HG02938 (cell line): ENCODE results near the gene STAT6.

Source experiments
- ATAC-seq: cut with Tn5 transposase; IDR thresholded peaks from one replicate; pipeline ENCODE4 v1.9.1; 2021; ENCODE audit warnings: mild to moderate bottlenecking, moderate library complexity; ENCODE audit not compliant: unreplicated experiment

STAT6 gene

DNA sequence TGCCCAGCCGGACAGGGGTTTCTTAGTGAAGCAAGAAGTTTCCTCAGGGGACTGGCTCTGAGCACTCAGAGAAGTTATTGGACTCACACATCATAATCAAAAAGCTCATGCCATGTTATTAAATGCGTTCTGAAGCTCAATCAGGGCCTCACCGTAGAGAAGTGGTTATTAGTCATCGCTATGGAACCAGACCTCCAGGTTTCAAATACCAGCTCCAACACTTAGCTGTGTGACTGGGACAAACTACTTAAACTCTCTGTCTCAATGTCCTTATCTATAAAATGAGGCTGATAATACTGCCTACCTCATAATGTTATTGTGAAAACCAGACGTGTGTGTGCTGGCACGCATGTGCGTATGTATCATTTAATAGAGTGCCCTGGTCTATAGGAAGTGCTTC, 7.3 kb downstream of the STAT6 start:
- ATAC-seq, result no peak

DNA sequence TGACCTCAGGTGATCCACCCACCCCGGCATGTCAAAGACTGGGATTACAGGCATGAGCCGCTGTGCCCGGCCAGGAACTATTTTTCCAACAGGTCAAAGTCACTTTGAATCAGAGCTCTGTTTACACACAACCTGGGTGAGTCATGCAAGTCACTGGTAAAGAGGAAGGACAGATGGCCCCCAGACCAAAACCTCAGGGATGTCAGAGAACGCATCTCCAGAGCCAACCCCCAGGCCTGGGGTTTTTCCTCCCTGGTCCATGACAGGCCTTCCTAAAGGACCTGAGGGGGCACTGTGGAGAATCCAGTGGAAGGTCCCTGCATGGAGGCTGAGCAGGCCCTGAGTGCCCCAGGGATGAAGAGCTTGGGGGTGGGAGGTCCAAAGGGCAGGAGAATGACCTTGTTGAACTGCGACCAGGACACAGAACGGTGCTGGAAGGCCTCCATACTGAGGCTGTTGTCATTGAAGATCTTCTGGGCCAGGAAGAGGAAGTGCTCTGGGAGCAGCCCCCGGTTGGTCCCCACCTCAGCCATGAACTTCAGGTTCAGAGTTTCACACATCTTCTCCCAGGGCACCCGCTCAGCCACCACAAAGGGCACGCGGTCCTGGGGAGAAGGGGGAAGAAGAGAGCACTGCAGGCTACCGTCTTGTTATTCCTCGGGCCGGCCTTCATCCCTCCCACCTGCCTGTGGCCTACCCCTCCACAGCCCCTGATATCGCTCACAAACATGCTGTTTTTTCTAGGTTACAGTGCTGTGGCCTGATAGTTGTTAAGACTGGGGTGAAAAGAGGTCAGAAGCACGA, 9.1 kb downstream of the STAT6 start:
- ATAC-seq, result no peak

GRCh38 chr12:57099766-57100165, 11.4 kb downstream of the STAT6 start:
- no peak for ATAC-seq

GRCh38 chr12:57099047-57099714, 12.0 kb downstream of the STAT6 start:
- ATAC-seq, result no peak

- no peak for ATAC-seq
These were observed 12.6 kb downstream of the STAT6 start for GRCh38 chr12:57098546-57098945.

- no peak for ATAC-seq
These were observed 13.7 kb downstream of the STAT6 start for GRCh38 chr12:57097554-57097835.

DNA sequence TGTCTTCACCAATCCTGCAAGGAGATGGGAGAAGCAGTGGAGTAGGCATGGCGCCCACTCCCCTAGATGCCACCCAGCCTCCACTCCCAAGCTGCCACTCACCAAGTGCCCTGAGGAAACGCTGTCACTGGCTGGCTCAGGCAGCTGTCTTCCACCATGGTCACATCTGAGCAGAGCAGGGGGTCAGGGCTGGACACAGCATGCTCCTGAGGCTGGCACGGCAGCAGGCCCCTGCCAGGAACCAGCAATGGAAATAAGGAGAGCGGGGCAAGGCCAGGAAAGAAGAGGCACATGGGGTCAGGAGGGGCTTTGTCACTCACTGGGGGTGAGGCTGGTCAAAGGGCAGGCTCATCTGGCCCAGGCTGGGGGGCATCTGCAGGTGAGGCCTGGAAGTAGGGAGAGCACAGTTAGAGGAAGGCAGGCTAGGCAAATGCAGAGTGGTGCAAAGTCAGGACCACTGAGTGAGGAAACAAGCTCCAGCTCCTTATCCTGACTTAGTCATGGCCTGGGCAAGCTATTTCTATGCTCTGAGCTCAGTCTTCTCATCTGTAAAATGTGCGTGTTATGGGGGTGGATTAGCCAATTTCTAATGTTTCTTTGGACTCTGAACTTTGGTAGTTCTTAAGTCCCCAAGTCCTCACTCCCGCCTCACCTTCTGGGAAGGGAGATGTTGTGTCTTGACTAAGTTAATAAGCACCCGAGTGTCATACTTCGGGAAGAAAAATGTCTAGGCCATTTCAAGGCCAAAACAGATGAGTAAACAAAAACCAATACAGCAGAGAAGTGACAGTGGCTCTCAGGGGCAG, 14.2 kb downstream of the STAT6 start:
- no peak for ATAC-seq

- no peak for ATAC-seq
These were observed 15.0 kb downstream of the STAT6 start for GRCh38 chr12:57096099-57096572.

DNA sequence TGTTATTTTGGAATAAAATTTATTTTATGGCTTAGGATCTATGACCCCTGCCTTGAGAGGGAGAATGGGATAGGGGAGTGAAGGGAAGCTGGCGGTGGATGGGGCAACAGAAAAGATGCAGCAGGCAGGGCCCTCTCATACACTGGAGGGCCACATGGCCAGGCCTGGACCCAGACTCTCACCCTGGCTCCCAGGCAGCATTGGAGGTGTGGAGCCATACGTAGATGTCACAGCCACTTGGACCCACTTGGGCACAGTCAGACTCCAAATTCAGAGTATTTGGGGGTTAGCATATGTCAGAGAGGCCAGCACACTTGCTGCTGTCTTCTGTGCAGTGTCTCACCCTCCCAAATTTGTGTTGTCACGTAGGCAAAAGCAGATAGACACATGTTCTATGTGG, 15.7 kb downstream of the STAT6 start:
- ATAC-seq, result no peak

GRCh38 chr12:57094208-57095160, 16.7 kb downstream of the STAT6 start:
- no peak for ATAC-seq

- ATAC-seq, result no peak
These were observed 17.6 kb downstream of the STAT6 start for GRCh38 chr12:57093415-57094207.

GRCh38 chr12:57092876-57093414, 18.2 kb downstream of the STAT6 start:
- no peak for ATAC-seq

DNA sequence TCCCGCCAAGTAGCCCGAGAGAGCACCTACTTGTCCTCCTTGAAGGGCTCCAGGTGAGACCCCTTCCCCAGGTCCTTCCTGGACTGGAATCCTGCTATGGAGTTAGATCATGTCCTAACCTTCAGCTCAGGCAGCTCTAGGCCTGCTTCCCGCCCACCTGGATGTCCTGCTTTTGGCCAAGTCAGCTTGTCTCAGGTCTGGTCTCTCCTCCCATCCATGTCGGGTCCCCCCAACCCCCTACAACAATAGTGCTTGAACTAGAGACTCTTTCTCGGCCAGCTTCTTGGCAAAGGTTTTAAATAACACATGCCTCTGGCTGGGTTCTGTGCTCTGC, 18.7 kb downstream of the STAT6 start:
- no peak for ATAC-seq

DNA sequence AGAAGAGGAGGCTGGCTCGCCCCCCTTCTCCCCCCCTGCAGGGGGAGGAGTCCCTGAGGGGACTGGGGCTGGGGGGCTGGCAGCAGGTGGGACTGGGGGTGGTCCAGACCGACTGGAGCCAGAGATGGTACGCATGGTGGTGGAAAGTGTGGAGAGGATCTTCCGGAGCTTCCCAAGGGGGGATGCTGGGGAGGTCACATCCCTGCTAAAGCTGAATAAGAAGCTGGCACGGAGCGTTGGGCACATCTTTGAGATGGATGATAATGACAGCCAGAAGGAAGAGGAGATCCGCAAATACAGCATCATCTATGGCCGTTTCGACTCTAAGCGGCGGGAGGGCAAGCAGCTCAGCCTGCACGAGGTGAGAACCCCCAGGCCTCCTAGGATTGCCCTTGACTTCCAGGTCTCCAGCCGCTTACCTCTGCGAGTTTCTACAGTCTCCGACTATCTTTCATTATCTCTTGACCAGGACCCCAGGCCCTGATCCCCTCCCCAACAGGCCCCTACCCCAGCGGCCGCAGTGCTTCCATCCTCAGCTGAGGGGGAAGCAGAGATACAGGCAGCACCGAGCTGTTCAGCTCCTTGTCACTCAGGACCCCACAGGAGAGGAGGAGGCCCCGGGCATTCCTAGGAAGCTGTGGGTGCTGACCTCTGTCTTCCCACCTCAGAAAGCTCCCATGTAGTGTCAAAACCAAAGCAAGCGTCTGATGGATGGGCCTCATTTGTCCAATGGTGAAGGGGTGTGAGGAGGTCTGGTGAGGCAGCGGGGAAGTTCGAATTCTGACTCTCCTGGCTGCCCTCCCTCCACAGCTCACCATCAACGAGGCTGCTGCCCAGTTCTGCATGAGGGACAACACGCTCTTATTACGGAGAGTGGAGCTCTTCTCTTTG, 19.3 kb downstream of the STAT6 start:
- no peak for ATAC-seq

DNA sequence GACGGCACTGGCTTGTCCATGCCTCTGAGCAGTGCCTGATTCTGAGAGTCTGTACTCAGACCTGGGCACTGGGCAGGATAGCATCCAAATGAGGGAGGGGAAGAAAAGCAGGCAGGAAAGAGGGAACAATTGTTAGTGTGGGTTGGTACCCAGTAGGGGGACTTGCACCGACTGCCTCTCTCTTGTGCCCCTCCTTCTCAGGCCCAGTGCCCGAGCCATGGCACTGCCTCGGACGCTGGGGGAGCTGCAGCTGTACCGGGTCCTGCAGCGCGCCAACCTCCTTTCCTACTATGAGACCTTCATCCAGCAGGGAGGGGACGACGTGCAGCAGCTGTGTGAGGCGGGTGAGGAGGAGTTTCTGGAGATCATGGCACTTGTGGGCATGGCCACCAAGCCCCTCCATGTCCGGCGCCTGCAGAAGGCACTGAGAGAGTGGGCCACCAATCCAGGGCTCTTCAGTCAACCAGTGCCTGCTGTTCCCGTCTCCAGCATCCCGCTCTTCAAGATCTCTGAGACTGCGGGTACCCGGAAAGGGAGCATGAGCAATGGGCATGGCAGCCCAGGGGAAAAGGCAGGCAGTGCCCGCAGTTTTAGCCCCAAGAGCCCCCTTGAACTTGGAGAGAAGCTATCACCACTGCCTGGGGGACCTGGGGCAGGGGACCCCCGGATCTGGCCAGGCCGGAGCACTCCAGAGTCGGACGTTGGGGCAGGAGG, 20.1 kb downstream of the STAT6 start:
- no peak for ATAC-seq

DNA sequence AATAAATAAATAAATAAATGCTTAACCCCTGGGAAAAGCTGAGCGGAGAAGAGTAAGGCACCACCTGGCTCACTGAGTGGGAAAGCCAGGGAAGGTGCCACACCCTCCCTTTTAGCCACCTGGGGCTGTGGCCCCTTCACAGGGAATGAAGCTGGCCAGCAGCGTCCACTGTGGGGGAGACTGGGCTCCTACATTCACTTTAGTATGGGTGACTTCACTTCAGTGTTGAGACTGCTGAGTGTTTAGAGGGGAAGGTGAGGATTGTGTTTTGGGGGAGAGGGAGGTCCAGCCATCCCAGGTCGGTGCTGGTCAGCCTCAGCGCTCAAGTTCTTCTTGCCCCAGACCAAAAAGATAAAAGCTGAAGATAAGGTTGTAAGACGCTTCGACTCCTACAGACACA, 20.7 kb downstream of the STAT6 start:
- ATAC-seq, result no peak

DNA sequence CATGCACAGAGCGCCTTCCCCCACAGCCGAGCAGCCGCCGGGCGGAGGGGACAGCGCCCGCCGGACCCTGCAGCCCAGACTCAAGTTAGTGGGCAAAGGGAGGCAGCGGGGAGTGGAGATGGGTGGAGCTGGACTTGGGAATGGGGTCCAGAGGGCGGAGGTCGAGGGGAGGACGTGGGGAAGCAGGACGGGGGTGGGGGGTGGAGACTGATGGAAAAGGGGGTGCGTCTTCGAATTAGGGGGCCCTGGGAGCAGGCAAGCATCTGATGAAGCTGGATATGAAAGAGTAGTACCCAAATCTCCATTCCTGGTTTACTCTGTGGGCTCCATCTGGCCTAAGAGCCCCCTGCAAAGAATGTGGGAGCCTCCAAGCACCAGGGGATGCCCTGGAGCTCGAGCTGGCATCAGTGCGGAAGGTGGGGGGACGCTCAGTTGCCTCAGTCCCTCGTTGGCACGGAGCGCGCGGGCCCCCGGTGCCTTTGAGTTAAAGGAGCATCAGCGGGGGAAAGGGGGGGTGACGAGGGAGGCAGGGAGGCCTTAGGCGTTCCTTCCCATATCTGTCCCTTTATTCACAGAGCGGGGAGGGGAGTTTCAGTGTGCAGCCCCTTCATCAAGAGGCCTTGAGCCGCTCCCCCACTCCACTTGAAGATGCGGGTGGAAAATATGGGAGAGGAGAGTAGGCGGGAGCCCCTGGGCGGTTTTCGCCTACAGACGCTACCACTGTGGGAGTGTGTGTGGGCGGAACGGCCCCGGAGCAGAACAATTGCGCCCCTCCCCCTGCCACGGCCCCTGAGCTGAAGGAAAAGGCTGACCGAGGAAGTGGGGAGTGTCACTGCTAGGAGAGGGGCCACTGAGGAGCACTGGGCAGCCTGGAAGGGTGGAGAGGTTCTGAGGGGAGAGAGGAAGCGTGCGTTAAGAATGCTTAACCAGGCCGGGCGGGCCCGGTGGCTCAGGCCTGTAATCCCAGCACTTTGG, 21.6 kb downstream of the STAT6 start:
- no peak for ATAC-seq
